GM04504 (cell line): ENCODE measurements around the gene YY1.
"Not testable (repeated sequence)": the region's sequence is repeated elsewhere in the genome, so short reads cannot be mapped to it uniquely, and the experiment has no call there.

Source experiments
- DNase-seq: peaks from one replicate; pipeline ENCODE4 v3.0.0-alpha.2; 2012; ENCODE audit warnings: low read depth

Gene YY1

DNA sequence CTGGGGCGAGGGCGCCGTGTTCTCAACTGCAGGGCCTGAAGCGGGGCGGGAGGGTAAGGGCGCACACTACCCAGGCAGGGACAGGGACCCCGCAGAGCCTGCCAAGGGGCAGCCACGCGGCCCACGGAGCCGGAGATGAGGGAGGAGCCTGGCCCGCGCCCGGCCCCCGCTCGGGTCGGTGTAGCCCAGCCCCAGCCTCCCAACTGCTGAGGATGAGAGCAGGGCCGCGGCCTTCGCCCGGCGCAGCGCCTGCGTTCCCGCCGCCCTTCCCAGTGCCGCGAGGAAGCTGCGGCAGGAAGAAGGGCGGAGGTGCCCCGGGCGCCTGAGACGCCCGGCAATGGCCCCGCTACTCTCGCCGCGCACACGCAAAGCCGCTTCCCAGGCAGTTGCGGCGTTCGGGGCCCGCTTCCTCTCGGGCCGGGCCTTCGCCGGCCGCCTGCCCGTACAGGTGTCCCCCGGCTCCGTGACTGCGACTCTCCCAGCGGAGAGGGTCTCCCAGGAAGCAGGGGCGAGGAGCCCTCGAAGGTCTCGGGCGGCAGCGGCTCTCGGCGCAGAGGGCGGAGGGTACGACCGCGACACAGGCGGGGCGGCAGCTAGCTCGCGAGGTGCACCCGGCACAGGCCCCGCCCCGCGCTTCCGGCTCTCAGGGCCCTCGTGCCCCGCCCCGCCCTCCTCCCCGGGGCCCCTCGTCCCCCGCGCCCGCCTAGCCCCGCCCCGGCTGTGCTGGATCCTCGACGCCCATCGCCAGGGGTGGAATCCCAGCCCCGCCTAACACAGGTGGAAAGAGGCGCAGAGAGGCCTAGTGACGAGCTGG lies 24.8 kb upstream of the YY1 start:
- no peak for DNase-seq

DNA sequence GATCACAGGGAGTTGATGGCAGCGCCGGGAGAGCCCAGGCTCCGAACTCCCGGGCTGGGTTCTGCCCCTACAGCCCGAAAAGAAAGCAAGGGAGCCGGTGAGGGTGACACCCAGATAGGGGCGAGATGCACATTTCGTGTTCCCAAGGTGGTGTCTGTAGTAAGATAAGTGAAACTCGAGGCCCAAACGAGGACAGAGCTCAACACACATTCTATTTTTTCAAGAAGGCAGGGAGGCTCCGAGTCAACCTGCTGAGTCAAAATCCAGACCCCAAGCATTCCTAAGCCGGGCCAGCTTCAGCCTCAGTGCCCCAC lies 24.2 kb upstream of the YY1 start:
- DNase-seq, result no peak

DNA sequence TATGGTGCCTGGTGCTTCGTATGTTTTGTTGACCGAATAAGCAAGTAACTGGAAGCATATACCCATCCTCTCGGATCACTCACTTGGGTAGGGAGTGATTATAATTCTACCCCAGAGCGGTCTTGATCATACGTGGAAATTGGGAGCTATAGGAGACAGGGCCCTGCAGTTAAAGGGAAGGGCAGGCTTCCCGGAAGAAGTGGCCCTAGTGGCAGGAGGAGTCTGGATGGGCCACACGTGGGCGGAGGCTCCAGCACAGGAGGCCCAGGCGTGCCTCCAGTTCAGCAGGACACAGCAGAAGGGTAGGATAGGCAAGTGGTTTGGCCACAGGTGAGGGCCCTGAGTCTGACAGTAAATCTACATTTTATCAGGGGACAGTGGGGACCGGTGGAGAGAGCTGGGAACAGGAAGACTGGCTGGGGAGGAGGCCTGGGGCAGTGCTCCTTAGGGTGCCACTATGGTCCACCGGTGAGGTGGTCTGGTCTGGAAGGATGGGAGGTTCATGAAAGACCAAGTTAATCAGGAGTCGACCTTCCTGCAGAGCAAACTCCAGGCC lies 23.5 kb upstream of the YY1 start:
- DNase-seq, result no peak

DNA sequence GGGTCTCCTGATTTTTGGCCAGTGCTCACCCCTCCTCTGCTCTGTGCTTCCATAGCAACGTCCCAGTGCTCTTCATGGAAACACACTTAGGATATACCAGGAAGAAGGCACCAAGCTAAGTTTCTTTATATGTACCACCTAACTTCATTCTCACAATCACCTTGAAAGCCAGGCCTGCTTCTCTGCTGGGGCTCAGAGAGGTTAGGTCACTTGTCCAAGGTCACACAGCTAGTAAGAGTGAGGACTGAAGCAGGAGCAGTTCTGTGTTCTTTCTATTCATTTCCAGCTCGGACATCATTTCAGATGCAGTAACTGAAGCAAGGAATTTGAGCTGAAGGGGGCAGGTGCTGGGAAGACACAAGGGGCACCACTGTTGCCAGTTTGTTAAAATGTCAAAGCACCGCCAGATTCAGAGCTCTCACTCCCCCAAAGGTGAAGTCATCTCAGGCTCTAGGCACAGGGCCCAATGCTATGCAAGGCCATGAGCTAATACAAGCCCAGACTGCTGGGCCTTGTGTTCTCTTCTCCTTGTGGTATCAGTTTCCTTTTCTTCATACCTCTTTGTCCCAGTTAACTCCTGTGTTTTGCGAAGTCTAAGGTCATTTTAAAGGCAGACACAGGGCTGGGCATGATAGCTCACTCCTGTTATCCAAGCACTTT lies 19.7 kb upstream of the YY1 start:
- no peak for DNase-seq

DNA sequence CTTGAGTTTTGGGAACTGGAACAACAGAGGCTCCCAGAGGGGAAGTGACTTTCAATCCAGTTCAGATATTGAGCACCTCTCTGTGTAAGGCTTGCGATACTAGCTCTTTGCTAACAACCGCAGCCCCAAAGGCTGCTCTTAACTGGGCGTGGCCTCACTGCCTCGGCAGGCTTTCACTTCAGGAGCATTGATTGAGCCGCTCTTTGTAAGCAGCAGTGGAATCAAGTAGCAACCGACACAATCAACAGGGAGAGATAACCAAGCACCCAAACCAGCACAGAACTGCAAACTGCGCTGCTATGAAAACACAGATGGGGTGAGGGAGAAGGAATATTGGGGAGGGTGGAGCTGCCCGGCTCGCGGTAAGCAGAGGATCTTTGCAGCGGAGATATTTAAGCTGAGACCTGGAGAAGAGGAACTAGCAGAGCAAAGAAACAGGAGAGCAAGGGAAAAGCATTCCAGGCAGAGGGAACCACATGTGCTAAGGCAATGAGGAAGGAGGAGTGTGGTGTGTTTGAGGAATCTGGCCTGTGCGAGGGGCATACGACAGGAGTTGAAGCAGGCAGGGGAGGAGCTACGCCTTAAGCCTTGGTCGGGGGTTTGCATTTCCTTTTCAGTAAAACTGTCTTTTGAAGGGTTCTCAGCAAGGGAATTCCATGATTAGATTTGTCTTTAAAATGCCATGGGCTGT lies 17.3 kb upstream of the YY1 start:
- no peak for DNase-seq

DNA sequence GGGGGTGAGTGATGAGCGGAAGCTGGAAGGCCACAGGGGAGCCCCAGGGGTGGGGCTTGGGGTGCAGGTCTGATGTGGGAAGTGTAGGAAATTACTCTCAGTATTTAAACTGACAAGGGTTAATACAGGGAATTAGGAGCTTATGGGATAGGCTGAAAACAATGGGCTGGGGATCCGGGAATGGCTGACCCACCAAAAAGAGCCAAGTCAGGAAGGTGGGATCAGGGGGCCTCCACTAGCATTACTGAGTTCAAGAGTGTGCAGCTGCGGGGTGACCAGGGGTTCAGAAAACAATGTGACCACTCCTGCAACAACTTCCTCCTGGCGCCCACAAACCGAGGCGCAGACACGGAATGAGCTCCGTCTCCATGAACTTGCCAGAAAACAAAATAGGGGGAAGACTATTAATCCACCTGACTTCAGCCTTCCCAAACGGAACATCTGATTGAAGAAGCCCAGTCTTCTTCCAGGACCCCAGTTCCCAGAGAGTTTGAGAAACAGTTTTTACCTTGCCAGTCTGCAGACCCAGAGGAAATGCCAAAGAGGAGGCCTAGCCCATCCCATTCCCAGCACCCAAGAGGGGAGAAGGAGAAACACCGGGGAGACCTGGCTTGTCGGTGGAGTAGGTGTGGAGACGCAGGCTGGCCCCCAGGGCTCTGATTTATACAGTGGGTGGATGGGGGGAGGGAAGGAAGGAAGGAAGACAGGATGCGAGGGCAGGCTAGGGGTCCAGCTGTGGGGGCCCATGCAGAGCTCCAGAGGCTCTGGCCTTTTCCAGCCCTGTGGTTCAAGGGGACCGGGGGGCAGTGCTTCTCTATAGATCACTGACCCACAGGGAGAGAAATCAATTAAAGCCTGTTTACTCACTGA lies 16.5 kb upstream of the YY1 start:
- no peak for DNase-seq

DNA sequence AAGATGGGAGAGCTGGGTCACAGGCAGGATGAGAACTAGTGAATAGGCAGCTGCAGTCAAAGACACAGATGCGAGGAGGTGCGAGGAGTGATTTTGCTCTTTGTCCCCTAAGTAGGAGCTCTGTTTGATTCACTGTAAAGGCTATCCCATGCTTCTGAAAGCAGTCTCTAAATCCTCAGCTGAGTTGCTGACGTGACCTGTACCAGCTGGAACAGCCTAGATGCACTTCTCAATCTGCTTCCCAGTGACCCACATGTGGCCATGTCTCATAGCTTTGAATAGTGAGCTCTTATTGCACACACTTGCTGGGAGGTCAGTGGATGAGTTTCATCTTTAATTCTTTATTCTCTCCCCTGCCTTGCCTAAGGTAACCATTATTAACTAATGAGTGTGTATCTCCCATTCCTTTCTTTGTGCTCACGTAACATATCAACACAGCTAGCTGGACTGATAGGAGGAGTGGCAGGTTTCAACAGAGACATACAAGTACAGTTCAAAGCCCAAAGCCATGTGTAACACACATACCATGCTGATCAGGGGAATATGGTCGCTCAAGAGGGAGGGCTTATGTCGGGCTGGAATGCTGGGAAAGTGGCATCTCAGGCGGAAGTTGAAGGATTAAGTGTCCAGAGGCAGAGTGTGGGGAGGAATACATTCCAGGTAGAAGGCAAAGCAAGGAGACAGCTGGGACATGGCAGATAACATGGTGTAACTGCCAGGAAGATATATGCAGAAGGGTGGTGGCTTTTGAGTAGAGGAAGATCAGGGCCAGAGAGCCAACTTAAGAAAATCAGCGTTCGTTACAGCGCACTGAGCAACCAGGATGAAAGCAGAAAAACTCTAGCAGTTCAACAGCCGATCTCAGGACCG lies 15.4 kb upstream of the YY1 start:
- DNase-seq, result no peak

DNA sequence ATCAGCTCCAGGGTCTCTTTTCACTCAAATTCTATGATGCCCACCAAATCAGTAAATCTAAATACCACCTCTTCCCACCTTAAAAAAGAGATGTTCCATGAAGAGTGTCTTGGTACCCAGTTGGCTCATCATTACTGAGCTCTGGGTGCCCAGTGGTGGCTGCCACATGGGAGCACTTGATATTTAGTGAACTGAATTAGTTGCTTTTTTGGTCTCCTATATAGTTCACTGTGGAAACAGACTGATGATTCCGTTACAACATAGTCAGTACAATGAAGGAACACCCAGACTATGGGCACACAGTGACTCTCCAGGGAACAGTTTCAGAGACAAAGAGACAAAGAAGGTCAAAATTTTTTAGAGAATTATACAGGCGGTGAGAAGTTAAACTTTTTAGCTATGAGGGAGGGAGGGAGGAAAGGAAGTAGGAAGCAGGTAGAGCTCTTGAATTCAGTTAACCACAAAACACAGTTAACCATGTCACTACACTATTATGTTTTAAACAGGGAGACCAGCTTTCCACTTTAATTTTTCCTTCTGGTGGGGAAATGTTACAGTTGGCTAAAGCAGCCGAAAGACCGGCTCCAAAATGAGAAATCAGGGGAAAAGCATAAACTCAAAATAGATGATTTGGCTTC lies 14.6 kb upstream of the YY1 start:
- no peak for DNase-seq

DNA sequence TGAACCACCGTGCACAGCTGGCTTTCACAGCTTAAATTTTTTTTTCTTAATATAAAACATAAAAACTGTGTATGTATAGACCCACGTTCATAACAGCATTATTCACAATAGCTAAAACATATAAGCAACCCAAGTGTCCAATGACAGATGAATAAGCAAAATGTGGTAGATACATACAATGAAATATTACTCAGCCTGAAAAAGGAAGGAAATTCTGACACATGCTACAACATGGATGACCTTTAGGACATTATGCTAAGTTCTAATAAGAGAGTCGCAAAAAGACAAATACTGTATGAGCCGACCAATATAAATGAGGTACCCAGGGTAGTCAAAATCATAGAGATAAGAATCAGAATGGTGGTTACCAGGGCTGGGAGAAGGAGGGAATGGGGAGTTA lies 13.8 kb upstream of the YY1 start:
- no peak for DNase-seq

DNA sequence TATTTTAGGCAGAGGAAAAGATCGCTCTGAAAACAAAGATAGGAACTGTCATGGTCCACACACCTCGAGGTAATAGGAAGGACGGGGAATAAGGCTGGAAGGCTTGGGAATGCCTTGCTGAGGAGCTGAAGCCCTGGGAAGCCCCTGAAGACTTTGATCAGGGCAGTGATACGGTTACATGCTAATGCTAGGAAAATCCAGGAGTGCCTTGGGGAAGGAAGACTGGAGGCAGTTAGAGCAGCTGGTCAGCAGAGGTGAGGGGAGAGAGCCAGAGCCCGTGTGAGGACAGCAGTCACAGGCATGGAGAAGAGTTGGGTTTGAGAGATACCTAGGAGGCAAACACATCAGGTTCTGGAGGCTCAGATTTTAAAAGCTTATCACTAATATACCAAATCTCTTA lies 8.6 kb upstream of the YY1 start:
- no peak for DNase-seq

DNA sequence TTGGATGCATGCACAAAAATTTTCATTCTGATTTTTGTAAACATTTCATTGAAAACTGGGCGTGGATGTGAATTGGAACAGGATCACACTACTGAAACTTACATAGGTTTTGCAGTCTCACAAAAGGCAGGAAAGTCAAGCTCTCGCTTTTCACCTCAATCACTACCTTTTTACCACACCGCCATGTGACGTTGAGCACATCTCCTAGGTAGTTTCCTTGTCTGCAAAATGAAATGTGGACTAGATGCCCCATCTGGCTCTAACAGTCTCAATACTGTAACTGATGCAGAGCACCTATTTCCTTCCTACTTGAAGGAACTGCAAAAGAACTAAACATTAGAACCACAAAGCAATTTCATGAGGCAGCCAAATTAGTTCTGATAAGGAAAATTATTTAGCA lies 4.4 kb upstream of the YY1 start:
- DNase-seq, result no peak

DNA sequence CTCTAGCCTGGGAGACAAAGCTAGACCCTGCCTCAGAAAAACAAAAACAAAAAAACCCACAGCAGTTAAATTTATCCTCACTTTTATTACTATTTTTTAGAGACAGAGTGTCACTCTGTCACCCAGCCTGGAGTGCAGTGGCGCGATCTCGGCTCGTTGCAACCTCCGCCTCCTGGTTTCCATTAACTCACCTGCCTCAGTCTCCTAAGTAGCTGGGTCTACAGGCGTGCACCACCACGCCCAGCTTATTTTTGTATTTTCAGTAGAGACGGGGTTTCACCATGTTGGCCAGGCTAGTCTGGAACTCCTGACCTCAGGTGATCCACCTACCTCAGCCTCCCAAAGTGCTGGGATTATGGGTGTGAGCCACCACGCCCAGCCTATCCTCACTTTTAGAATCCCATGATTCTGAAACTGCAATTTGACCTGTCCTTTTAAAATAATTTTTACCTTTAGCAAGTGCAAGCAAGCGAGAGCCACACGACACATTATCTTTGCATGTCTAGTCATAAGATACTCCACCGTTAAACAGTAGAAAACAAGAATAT lies 2.6 kb upstream of the YY1 start:
- not testable (repeated sequence) for DNase-seq

DNA sequence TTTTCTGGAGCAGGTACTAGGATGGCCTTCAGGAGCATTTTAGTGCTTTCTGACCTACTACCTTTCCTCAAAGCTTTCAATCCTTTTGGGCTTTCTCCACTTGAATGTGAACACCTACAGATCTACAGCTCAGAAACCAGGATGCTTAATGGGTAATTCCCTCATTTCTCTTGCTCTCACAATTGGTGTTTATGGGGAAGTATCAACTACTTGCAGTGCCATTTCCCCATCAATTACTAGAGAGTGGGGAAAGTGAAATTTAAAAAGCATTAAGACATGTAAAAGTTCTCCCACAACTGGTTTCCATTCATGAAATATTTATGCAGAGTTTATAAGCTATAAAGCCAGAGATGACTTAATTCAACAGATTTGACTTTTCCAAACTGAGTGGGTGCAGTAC lies 2.1 kb upstream of the YY1 start:
- DNase-seq, result no peak

DNA sequence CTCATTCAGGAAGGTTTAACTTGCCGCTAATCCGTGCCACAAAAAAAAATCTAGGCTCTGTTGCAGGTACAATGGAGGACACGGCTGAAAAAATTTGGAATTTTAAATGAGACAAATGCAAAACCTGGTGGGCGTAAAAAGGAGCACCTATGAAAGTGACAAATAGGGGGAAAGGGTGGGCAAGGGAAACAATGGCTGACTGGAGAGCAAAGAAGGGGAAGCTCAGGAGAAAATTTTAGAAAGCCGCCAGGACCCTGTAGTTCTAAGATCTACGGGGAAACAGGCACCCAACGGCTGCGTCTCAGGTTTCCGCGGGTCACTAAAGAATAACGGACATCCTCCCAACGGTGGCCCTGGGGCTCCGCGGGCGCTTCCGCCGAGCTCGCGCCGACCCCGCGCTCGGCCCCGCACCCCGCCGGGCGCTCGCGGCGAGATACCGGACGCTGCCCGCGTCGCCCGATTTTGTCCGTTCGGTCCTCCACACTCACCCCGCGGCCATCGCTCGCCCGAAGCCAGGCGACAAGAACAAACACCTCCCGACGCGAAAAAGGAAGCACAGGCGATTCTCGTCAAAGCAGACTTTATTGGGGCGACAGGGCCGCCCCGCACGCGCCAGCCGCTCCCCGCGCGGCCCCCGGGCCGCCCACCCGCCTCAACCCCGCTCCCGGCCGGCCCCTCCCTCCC lies 1.1 kb upstream of the YY1 start:
- DNase-seq, result no peak

DNA sequence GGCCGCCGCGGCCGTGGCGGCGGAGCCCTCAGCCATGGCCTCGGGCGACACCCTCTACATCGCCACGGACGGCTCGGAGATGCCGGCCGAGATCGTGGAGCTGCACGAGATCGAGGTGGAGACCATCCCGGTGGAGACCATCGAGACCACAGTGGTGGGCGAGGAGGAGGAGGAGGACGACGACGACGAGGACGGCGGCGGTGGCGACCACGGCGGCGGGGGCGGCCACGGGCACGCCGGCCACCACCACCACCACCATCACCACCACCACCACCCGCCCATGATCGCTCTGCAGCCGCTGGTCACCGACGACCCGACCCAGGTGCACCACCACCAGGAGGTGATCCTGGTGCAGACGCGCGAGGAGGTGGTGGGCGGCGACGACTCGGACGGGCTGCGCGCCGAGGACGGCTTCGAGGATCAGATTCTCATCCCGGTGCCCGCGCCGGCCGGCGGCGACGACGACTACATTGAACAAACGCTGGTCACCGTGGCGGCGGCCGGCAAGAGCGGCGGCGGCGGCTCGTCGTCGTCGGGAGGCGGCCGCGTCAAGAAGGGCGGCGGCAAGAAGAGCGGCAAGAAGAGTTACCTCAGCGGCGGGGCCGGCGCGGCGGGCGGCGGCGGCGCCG lies 381 bp downstream of the YY1 start:
- no peak for DNase-seq

DNA sequence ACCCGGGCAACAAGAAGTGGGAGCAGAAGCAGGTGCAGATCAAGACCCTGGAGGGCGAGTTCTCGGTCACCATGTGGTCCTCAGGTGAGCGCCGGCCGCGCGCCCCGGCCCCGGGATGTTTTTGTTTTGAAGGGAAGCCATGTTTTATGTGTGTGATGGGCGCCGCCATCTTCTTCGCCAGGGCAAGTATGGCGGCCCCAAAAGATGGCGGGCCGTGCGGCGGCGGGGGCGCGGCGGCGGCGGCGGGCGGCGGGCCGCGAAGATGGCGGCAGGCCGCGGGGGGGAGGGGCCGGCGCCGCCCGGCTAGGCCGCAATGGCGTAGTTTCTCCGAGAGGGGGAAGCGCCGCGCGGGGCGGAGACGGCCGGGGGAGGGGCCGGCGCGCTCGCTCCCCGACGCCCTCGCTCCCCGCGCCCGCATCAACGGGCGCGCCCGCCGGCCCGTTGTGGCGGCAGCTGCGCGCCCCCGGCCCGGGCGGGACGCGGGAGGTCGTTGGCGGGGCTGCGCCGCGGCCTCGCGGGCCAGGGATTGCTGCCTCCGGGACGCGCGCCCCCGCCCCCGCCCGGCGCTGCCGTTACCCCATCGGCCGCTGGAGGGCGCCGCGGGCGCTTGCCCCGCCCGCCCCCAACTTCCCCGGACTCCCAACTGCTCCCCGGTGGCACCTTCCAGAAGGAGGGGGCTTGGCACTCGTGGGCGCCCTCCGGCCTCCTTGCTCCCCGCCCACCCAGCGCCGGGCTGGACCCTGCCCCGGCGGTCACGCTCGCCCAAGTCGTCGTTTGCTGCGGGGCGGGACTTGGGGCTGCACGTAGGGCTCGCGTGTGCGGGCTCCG lies 1.1 kb downstream of the YY1 start:
- DNase-seq, result peak; percentile 84

DNA sequence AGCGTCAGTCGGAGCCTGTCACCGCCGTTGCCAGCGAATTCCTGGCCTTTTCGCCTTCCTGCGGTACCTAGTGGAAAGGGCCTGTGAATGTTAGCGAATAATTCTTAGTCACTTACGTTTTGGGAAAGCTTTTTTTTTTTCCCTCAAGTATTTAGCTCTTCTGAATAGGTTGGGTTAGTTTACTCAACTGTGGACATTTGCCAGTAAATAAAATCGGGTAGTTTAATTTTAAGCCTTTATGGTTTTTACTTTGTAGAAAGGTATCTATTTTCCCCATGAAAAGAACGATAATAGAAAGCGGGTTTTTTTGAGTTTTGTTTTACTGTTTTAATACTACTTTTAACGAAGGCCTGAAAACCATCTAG lies 1.7 kb downstream of the YY1 start:
- no peak for DNase-seq

DNA sequence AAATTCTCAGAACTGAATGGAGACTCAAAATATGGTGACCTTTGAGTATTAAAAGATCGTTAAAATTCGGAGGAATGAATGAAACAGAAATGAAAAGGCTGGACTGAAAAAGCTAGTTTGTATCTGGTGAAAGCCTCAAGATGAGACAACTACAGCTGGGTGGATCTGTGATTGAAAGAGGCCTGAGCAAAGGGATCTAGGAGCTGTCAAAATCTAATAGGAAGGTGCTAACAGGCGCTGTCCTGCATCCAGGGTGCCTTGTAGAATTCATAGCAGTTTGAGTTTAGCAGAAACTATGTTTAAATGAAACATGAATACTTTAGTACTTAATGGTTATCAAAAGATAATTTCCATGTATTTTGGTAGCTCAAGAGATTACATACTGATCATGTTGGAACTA lies 2.3 kb downstream of the YY1 start:
- DNase-seq, result no peak
